ENCODE results near the gene GLCE.

Gene GLCE

GRCh38 chr15:69132430-69132829 is 28.0 kb upstream of the GLCE start:
- no peak for DNase-seq
- no peak for TF ChIP-seq CTCF (IDR thresholded peaks at IDR 0.05; ENCODE audit: low read depth, low read length, missing control alignments)
- no peaks in the 10 kb centered on the region for H3K27me3 ChIP-seq (replicated peaks)
- H3K4me3 ChIP-seq (ENCODE audit: low read depth, low read length): no peak overlapping the region
- in situ Hi-C loops (cut with HindIII; ENCODE audit: low pct_ligation_motif_present, low sequenced_read_pairs): no loop called here
- H3K27ac ChIP-seq: no peak overlapping the region
- no peaks in the 10 kb centered on the region for H3K36me3 ChIP-seq (replicated peaks)

- Histone ChIP-seq H3K27me3 (replicated peaks) (peaks cover 4% of the 10 kb centered on the region), H3K36me3 (replicated peaks) (no peaks in the 10 kb centered on the region), H3K4me3 (ENCODE audit: low read depth, low read length) (no peak overlapping the region), H3K27ac (no peak overlapping the region)
- no peak for TF ChIP-seq CTCF (IDR thresholded peaks at IDR 0.05; ENCODE audit: low read depth, low read length, missing control alignments)
- DNase-seq: no peak
- in situ Hi-C loops (cut with HindIII; ENCODE audit: low pct_ligation_motif_present, low sequenced_read_pairs): no loop called here
These were observed 27.2 kb upstream of the GLCE start for GRCh38 chr15:69132977-69133861.

- no peak for DNase-seq
- in situ Hi-C loops (cut with HindIII; ENCODE audit: low pct_ligation_motif_present, low sequenced_read_pairs): no loop called here
- H3K27me3 ChIP-seq (replicated peaks): peaks cover 4% of the 10 kb centered on the region
- no peaks in the 10 kb centered on the region for H3K36me3 ChIP-seq (replicated peaks)
- no peak overlapping the region for H3K4me3 ChIP-seq (ENCODE audit: low read depth, low read length)
- TF ChIP-seq CTCF (IDR thresholded peaks at IDR 0.05; ENCODE audit: low read depth, low read length, missing control alignments): no peak
- no peak overlapping the region for H3K27ac ChIP-seq
These were observed 26.4 kb upstream of the GLCE start for GRCh38 chr15:69133862-69134519.

GRCh38 chr15:69134791-69135190 is 25.6 kb upstream of the GLCE start:
- no peak for DNase-seq
- Histone ChIP-seq H3K4me3 (ENCODE audit: low read depth, low read length) (no peak overlapping the region), H3K36me3 (replicated peaks) (no peaks in the 10 kb centered on the region), H3K27me3 (replicated peaks) (peaks cover 4% of the 10 kb centered on the region), H3K27ac (no peak overlapping the region)
- in situ Hi-C loops (cut with HindIII; ENCODE audit: low pct_ligation_motif_present, low sequenced_read_pairs): no loop called here
- no peak for TF ChIP-seq CTCF (IDR thresholded peaks at IDR 0.05; ENCODE audit: low read depth, low read length, missing control alignments)

GRCh38 chr15:69135499-69135898 is 24.9 kb upstream of the GLCE start:
- no peak overlapping the region for H3K4me3 ChIP-seq (ENCODE audit: low read depth, low read length)
- no peak for TF ChIP-seq CTCF (IDR thresholded peaks at IDR 0.05; ENCODE audit: low read depth, low read length, missing control alignments)
- peaks cover 5% of the 10 kb centered on the region for H3K27me3 ChIP-seq (replicated peaks)
- DNase-seq: no peak
- H3K36me3 ChIP-seq (replicated peaks): no peaks in the 10 kb centered on the region
- in situ Hi-C loops (cut with HindIII; ENCODE audit: low pct_ligation_motif_present, low sequenced_read_pairs): no loop called here
- no peak overlapping the region for H3K27ac ChIP-seq

All from brain microvascular endothelial cell (primary cell).